CD4-positive, alpha-beta T cell treated with Interleukin-12 subunit alpha and Interleukin-12 subunit beta, for 1 hour (primary cell): ENCODE results near the gene MRGPRX3.
A peak's percentile ranks its signal among the peaks of the same experiment; 100 is the strongest.
"Not testable (repeated sequence)": the region's sequence is repeated elsewhere in the genome, so short reads cannot be mapped to it uniquely, and the experiment has no call there.

Source experiments
- DNase-seq: peaks from one replicate; pipeline ENCODE4 v3.0.0-alpha.2; 2020

The MRGPRX3 gene

GRCh38 chr11:18132341-18132740 lies at the start of gene MRGPRX3:
Gene MRGPRX3 (plus strand): TSS chr11:18132571. CDS start chr11:18137203, 4,632 bp downstream.
- DNase-seq = no peak

DNA sequence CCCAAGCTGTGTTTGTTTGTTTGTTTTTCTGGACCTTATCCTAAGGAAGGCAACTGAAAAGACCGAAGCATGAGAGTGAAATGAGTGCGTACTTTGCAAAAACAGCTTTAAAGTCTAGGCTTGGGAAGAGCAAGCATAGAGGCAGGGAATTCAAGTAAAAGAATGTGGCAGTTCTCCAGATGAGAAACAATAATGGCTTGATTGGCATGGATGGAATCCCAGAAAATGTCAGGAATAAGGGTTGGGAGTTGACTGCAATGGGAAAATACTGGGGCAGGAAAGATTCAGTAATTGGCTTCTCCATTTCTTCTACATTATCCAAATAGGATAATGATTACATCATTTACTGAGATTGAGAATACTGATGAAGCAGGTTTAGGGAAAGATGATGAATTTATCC lies 44.0 kb upstream of the MRGPRX3 start:
- DNase-seq = no peak

DNA sequence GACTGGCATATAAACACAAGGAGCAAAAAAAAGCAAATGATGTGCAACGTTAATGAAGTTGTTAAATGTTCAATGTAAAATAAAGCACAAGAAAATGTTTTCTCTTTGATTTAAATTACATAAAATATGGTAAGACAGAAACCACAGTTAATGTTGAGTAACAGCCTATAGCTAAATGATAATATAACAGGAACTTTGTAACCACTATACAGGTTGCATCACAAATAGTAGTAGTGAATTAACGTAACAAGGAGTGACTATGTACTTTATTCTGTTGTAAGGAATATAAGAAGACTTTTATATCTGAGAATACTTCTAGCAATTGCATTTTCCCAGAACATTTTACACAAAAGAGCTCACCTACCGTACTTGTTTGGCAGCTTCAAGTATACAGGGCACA lies 43.4 kb upstream of the MRGPRX3 start:
- no peak for DNase-seq

DNA sequence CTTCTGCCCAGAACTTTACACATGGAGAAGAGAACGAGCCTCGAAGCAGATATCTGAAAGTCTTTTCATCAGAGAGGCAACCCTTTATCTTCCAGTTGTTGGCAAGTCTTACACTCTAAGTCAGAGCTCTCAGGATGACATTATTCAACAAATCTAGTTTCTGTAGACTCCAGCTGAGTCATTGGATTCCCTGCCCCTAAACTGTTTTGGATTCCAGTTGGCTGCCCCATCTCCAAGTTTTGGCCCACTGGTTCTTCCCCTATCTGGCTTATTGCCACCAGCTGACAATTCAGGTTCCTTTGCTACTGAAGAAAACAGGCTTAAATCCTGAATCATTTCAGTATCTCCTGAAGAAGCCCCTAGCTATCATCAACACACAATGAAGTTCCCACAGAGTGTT lies 40.6 kb upstream of the MRGPRX3 start:
- DNase-seq = no peak

GRCh38 chr11:18093959-18094358 lies 38.4 kb upstream of the MRGPRX3 start:
- no peak for DNase-seq

DNA sequence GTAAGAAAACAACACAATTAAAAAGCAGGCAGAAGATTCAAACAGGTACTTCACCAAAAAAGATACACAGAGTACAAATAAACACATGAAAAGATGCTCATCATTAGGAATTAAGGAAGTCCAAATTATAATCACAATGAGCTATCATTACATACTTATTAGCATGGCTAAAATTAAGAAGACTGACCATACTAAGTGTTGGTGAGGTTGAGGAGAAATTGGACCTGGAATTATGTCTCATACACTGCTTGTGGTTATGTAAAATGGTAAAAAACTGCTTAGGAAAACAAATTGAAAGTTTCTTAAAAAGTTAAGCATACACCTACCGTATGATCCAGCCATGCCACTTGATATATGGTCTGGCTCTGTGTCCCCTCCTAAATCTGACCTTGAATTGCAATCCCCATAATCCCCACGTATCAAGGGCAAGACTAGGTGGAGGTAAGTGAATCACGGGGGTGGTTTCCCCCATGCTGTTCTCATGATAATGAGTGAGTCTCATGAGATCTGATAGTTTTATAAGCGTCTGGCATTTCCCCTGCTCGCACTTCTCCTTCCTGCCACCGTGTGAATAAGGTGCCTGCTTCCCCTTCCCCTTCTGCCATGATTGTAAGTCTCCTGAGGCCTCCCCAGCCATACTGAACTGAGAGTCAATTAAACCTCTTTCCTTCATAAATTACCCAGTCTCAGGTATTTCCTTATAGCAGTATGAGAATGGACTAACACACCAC lies 31.3 kb upstream of the MRGPRX3 start:
- no peak for DNase-seq

DNA sequence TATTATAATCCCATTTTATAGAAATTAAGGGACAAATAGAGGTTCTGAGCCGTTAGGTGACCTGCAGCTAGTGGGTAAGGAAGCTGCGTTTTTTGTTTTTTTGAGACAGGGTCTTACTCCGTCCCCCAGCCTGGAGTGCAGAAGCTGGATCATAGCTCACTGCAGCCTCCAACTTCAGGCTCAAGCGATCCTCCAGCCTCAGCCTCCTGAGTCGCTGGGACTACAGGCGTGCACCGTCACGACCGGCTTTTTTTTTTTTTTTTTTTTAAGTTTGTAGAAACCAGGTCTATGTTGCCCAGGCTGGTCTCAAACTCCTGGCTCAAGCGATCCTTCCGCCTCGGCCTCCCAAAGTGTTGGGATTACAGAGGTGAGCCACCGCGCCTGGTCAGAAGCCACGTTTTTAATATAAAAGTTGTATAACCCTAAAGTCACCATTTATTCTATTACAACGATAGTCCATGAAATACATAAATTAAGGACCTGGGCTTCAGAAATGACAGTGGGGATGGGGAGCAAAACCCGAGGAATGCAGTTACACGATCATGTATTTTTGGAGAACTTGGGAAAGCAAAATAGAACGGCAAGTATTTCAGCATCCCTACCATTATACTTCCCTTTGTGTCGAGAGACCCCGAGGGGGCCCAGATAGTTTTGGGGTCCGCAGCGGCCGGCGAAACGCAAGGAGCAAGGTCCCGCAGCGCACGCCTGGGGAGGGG lies 27.1 kb upstream of the MRGPRX3 start:
- DNase-seq = no peak

GRCh38 chr11:18105802-18106574 lies 26.4 kb upstream of the MRGPRX3 start, which contains the start of gene SAAL1:
Gene SAAL1 (minus strand): TSS chr11:18106082. CDS start chr11:18106041, 41 bp downstream.
- DNase-seq = peak; percentile 89

DNA sequence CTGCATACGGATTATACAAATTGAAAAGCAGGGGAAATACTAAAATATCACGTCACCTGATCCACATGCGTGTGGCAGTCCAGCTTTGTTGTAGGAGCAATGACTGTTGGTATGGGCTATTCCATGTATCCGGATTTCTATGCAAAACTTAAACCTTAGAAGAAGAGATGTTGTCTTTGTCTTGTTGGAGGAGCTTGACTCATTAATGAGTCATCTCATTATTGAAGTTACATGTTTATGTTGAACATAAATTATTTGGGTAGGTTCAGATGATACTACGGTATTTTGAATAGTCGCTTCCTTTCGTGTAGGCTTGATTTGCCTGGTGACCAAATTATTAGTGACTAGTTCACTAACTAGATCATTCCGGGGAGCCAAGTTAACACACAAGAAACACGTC lies 25.7 kb upstream of the MRGPRX3 start:
- no peak for DNase-seq

DNA sequence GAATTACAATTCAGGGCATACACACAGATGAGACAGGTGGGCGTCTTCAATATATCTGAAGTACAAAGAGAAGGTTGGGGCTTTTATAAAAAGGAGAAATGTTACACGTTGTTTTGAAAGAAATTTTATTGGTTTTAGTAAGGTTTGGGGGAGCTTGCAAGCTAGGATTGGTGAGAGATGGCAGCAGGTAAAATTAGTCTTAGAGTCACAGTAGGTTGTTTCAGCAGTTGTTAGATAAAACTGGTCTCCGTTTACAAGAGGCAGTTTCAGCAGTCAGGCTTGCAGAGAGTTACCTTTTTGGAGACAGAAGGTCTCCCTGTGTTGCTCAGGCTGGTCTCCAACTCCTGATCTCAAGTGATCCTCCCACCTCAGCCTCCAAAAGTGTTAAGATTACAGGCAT lies 24.1 kb upstream of the MRGPRX3 start:
- no peak for DNase-seq

DNA sequence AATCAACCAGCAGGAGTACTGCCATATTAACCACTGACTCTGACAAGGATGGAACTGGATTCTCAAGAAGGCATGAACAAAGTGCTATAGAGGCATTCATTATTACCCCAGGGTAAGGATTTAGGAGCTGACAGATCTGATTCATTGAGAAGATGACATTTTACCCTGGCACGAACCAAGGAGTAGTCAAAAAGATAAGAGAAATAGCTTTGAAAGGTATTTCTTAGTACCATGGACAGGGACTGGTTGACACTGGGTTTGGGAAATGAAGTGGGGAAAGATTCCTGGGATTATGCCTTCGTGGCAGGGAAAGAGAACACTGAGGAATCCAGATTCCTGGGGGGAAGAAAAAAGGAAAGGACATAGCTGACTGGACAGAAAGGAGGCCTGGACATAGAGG lies 21.4 kb upstream of the MRGPRX3 start:
- DNase-seq = no peak

DNA sequence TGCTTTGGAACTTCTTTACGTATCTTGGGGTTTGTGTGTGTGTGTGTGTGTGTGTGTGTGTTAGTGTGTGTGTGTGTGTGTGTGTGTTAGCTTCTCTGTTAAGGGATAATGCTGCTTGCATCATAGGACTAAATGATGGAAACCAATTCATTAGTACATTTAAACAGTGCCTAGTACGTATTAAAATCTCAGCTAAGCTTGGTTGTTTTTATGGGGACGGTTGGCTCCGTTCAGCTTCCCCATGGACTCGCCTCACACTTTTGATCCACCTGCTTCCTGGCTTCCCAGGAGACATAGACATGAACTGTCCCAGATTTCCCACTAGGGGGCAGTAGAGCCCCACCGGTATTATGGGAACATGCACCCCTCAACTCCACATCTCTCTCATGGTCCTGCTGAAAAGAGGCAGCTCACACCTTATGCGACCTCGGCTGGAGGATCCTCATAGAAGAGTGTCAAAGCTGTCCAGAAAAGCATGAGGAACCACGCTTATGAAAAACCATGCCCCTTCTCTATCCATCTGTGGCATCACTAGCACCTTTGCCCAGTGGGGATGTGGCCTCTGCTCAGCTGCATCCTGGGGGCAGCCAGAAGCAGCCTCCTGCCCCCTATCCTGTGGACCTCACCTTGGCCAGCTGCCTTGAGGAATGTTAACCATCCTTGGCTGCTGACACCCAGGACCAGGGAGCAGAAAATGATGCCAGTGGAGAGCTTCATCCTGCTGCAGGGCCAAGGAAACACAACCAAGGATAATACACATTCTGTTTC lies 16.8 kb upstream of the MRGPRX3 start:
- DNase-seq = peak; percentile 72

DNA sequence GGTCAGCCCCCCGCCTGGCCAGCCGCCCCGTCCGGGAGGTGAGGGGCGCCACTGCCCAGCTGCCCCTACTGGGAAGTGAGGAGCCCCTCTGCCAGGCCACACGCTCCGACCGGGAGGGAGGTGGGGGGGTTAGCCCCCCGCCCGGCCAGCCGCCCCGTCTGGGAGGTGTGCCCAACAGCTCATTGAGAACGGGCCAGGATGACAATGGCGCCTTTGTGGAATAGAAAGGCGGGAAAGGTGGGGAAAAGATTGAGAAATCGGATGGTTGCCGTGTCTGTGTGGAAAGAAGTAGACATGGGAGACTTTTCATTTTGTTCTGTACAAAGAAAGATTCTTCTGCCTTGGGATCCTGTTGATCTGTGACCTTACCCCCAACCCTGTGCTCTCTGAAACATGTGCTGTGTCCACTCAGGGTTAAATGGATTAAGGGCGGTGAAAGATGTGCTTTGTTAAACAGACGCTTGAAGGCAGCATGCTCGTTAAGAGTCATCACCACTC lies 11.0 kb upstream of the MRGPRX3 start:
- DNase-seq = not testable (repeated sequence)

GRCh38 chr11:18131115-18131514 lies 1.3 kb upstream of the MRGPRX3 start:
- DNase-seq = not testable (repeated sequence)

DNA sequence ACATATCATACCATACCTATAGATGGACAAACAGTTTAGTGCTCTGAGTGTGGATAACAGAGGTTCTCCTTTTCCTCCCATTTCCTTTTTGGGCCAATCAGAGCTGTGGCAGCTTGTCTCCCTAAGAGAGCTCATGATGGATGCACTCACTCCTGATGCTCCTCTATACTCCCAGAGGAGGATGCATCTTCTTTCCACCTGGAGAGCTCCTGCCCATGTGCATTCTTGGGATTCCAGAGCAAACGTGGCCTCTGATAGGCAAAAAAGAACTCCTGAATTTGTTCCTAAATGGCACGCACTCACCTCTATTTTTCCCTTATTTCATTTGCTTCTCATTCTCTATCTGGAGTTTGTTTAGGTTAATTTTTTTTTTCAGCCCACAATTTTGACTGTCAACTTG lies 2.9 kb downstream of the MRGPRX3 start:
- no peak for DNase-seq

- no peak for DNase-seq
Observed at GRCh38 chr11:18137186-18137800, 4.9 kb downstream of the MRGPRX3 start.

- DNase-seq = no peak
Observed at GRCh38 chr11:18140145-18140544, 7.8 kb downstream of the MRGPRX3 start.

GRCh38 chr11:18144243-18144642 lies 11.9 kb downstream of the MRGPRX3 start:
- no peak for DNase-seq

DNA sequence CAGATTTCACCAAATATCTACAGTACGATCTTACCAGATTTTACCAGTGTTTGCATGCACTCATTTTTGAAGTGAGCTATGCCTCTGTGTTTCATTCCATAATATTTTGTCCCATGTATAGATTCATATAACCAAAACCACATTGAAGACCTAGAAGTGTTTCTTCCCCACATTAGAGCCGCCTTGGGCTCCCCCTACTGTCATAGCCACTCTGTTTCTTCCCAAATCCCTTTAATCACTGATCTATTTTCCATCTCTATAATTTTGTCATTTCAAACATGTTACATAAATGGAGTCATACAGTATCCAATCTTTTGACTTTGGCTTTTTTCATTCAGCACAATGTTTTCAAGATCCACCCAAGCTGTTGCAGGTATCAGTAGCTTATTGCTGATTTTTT lies 12.7 kb downstream of the MRGPRX3 start:
- DNase-seq = no peak

GRCh38 chr11:18145837-18146236 lies 13.5 kb downstream of the MRGPRX3 start:
- no peak for DNase-seq

- DNase-seq = no peak
Observed at GRCh38 chr11:18151581-18151980, 19.2 kb downstream of the MRGPRX3 start.

GRCh38 chr11:18168372-18168771 lies 36.0 kb downstream of the MRGPRX3 start:
- DNase-seq = no peak
